SIG-M5 (cell line): ENCODE measurements around the gene KLKB1.
"Not testable (repeated sequence)": the region's sequence is repeated elsewhere in the genome, so short reads cannot be mapped to it uniquely, and the experiment has no call there.

Experiments
- DNase-seq: peaks from one replicate; lab custom pipeline; 2025; lab: John Stamatoyannopoulos, UW

The KLKB1 gene

GRCh38 chr4:186265683-186266652 is 38.7 kb downstream of the KLKB1 start, which contains the start of gene F11:
TSS of gene F11 (plus strand) at chr4:186266189. CDS start at chr4:186267137, 948 bp downstream.
- no peak for DNase-seq

- no peak for DNase-seq
These were observed 39.6 kb downstream of the KLKB1 start for GRCh38 chr4:186266729-186267456.

- DNase-seq = no peak
These were observed 43.9 kb downstream of the KLKB1 start for GRCh38 chr4:186271081-186271678.

GRCh38 chr4:186272699-186273391 is 45.5 kb downstream of the KLKB1 start:
- no peak for DNase-seq

- not testable (repeated sequence) for DNase-seq
These were observed 46.1 kb downstream of the KLKB1 start for GRCh38 chr4:186273392-186273789.

GRCh38 chr4:186283311-186283710 is 56.0 kb downstream of the KLKB1 start:
- DNase-seq = no peak

GRCh38 chr4:186285147-186285546 is 57.8 kb downstream of the KLKB1 start:
- DNase-seq = no peak

- DNase-seq = no peak
These were observed 59.3 kb downstream of the KLKB1 start for GRCh38 chr4:186286581-186286980.

GRCh38 chr4:186291256-186291890 is 64.1 kb downstream of the KLKB1 start:
- DNase-seq = no peak

- DNase-seq = no peak
These were observed 66.9 kb downstream of the KLKB1 start for GRCh38 chr4:186294160-186294559.

- no peak for DNase-seq
These were observed 69.2 kb downstream of the KLKB1 start for GRCh38 chr4:186296481-186296880.

GRCh38 chr4:186297013-186297645 is 69.8 kb downstream of the KLKB1 start:
- DNase-seq = no peak

- no peak for DNase-seq
These were observed 70.8 kb downstream of the KLKB1 start for GRCh38 chr4:186298031-186298647.

GRCh38 chr4:186299291-186299690 is 72.0 kb downstream of the KLKB1 start:
- no peak for DNase-seq

- DNase-seq = no peak
These were observed 73.5 kb downstream of the KLKB1 start for GRCh38 chr4:186300659-186301390.

- no peak for DNase-seq
These were observed 76.9 kb downstream of the KLKB1 start for GRCh38 chr4:186304216-186304615.

- DNase-seq = no peak
These were observed 77.7 kb downstream of the KLKB1 start for GRCh38 chr4:186304866-186305505.

- DNase-seq = no peak
These were observed 80.2 kb downstream of the KLKB1 start for GRCh38 chr4:186307497-186307896.

GRCh38 chr4:186307916-186308315 is 80.6 kb downstream of the KLKB1 start:
- no peak for DNase-seq
